ENCODE results near the gene CDH4. TPM values are rescaled to one million over a fixed set of nuclear protein-coding genes. Genes with fewer than 3 reads are reported as not detected.

The CDH4 gene
- total RNA-seq, 1 experiment from 2014 or later: not detected

GRCh38 chr20:61769286-61769832 lies 517.3 kb downstream of the CDH4 start:
- Histone ChIP-seq H3K4me3 (ENCODE audit: low read depth in 2 of 2, low read length in 2 of 2) (no peak overlapping the region), H3K4me1 (ENCODE audit: control insufficient read depth, insufficient read depth, low read length) (no peaks in the 10 kb centered on the region), H3K27ac (ENCODE audit: low read length) (no peak overlapping the region), H3K9me3 (ENCODE audit: control insufficient read depth, insufficient read depth, low read depth, low read length) (no peaks in the 10 kb centered on the region), H3K27me3 (ENCODE audit: control insufficient read depth, insufficient read depth, low read length) (peaks cover 9% of the 10 kb centered on the region), H3K36me3 (ENCODE audit: control insufficient read depth, insufficient read depth, low read length) (no peaks in the 10 kb centered on the region)
- in situ Hi-C loops (cut with HindIII; ENCODE audit: low pct_unique_long_range_greater_than_20kb, low sequenced_read_pairs): no loop called here
- ATAC-seq (no peak), DNase-seq (ENCODE audit: low read depth, low spot score) (no peak)
- ChIA-PET CTCF (no interaction called here), POLR2A (no interaction called here)
- BruUV-seq (replicated peaks): no TSS peak
- intact Hi-C loops (cut with micrococcal nuclease; ENCODE audit: unreplicated experiment): no loop called here
- TF ChIP-seq TCF7L2 (IDR thresholded peaks at IDR 0.05; ENCODE audit: low read depth, low read length) (no peak), REST (IDR thresholded peaks at IDR 0.05; ENCODE audit: insufficient read depth in 1 of 2, low read depth in 2 of 2, low read length in 1 of 2) (no peak), CTCF (IDR thresholded peaks at IDR 0.05) (no peak), POLR2AphosphoS5 (IDR thresholded peaks at IDR 0.05; ENCODE audit: low read depth, low read length) (no peak), SIN3A (IDR thresholded peaks at IDR 0.05; ENCODE audit: borderline replicate concordance, insufficient read depth, low read depth, low read length) (no peak)

- ChIA-PET CTCF (no interaction called here), POLR2A (no interaction called here)
- no TSS peak for BruUV-seq (replicated peaks)
- Histone ChIP-seq H3K4me1 (ENCODE audit: control insufficient read depth, insufficient read depth, low read length) (no peaks in the 10 kb centered on the region), H3K27me3 (ENCODE audit: control insufficient read depth, insufficient read depth, low read length) (peaks cover 9% of the 10 kb centered on the region), H3K9me3 (ENCODE audit: control insufficient read depth, insufficient read depth, low read depth, low read length) (no peaks in the 10 kb centered on the region), H3K36me3 (ENCODE audit: control insufficient read depth, insufficient read depth, low read length) (no peaks in the 10 kb centered on the region), H3K27ac (ENCODE audit: low read length) (no peak overlapping the region), H3K4me3 (ENCODE audit: low read depth in 2 of 2, low read length in 2 of 2) (no peak overlapping the region)
- TF ChIP-seq POLR2AphosphoS5 (IDR thresholded peaks at IDR 0.05; ENCODE audit: low read depth, low read length): no peak
- no peak for TF ChIP-seq SIN3A (IDR thresholded peaks at IDR 0.05; ENCODE audit: borderline replicate concordance, insufficient read depth, low read depth, low read length)
- TF ChIP-seq CTCF (IDR thresholded peaks at IDR 0.05): no peak
- no peak for DNase-seq (ENCODE audit: low read depth, low spot score)
- no peak for ATAC-seq
- in situ Hi-C loops (cut with HindIII; ENCODE audit: low pct_unique_long_range_greater_than_20kb, low sequenced_read_pairs) (no loop called here), intact Hi-C loops (cut with micrococcal nuclease; ENCODE audit: unreplicated experiment) (no loop called here)
These were observed 518.1 kb downstream of the CDH4 start for GRCh38 chr20:61770113-61770585.
